ENCODE results near the gene PLPP4.

Gene PLPP4

GRCh38 chr10:120521880-120522279 lies 64.9 kb downstream of the PLPP4 start:
- DNase-seq (ENCODE audit: low spot score): no peak

GRCh38 chr10:120527691-120528090 lies 70.7 kb downstream of the PLPP4 start:
- no peak for TF ChIP-seq CTCF (IDR thresholded peaks at IDR 0.05; ENCODE audit: extremely low read depth, insufficient read depth, missing control alignments)
- in situ Hi-C loops (cut with MboI; ENCODE audit: low pct_unique_long_range_greater_than_20kb, low sequenced_read_pairs, unreplicated experiment): no loop called here
- no peak for DNase-seq (ENCODE audit: low spot score)

More at GRCh38 chr10:120521880-120522279, 64.9 kb downstream of the PLPP4 start:
- in situ Hi-C loops (cut with MboI; ENCODE audit: low pct_unique_long_range_greater_than_20kb, low sequenced_read_pairs, unreplicated experiment): no loop called here
- TF ChIP-seq CTCF (IDR thresholded peaks at IDR 0.05; ENCODE audit: extremely low read depth, insufficient read depth, missing control alignments): no peak

GRCh38 chr10:120530699-120531098 lies 73.7 kb downstream of the PLPP4 start:
- no peak for TF ChIP-seq CTCF (IDR thresholded peaks at IDR 0.05; ENCODE audit: extremely low read depth, insufficient read depth, missing control alignments)
- in situ Hi-C loops (cut with MboI; ENCODE audit: low pct_unique_long_range_greater_than_20kb, low sequenced_read_pairs, unreplicated experiment): no loop called here
- no peak for DNase-seq (ENCODE audit: low spot score)

GRCh38 chr10:120538091-120538490 lies 81.1 kb downstream of the PLPP4 start:
- in situ Hi-C loops (cut with MboI; ENCODE audit: low pct_unique_long_range_greater_than_20kb, low sequenced_read_pairs, unreplicated experiment): no loop called here
- TF ChIP-seq CTCF (IDR thresholded peaks at IDR 0.05; ENCODE audit: extremely low read depth, insufficient read depth, missing control alignments): no peak
- DNase-seq (ENCODE audit: low spot score): no peak

- TF ChIP-seq CTCF (IDR thresholded peaks at IDR 0.05; ENCODE audit: extremely low read depth, insufficient read depth, missing control alignments): no peak
- in situ Hi-C loops (cut with MboI; ENCODE audit: low pct_unique_long_range_greater_than_20kb, low sequenced_read_pairs, unreplicated experiment): no loop called here
- no peak for DNase-seq (ENCODE audit: low spot score)
Measured at GRCh38 chr10:120539076-120539475, 82.0 kb downstream of the PLPP4 start.

- no peak for TF ChIP-seq CTCF (IDR thresholded peaks at IDR 0.05; ENCODE audit: extremely low read depth, insufficient read depth, missing control alignments)
- in situ Hi-C loops (cut with MboI; ENCODE audit: low pct_unique_long_range_greater_than_20kb, low sequenced_read_pairs, unreplicated experiment): no loop called here
- no peak for DNase-seq (ENCODE audit: low spot score)
Measured at GRCh38 chr10:120540486-120540885, 83.5 kb downstream of the PLPP4 start.

- in situ Hi-C loops (cut with MboI; ENCODE audit: low pct_unique_long_range_greater_than_20kb, low sequenced_read_pairs, unreplicated experiment): no loop called here
- no peak for DNase-seq (ENCODE audit: low spot score)
- TF ChIP-seq CTCF (IDR thresholded peaks at IDR 0.05; ENCODE audit: extremely low read depth, insufficient read depth, missing control alignments): no peak
Measured at GRCh38 chr10:120541984-120542383, 85.0 kb downstream of the PLPP4 start.

Measured in GM13977 (cell line).